HG03159 (cell line): Measurements from ENCODE around the gene TGM1.
"Not testable (repeated sequence)": the region's sequence is repeated elsewhere in the genome, so short reads cannot be mapped to it uniquely, and the experiment has no call there.

ENCODE experiments used
- ATAC-seq: cut with Tn5 transposase; IDR thresholded peaks from one replicate; pipeline ENCODE4 v1.9.1; 2021; ENCODE audit warnings: mild to moderate bottlenecking, moderate library complexity; ENCODE audit not compliant: unreplicated experiment

Gene TGM1

GRCh38 chr14:24255438-24255837 is 7.5 kb downstream of the TGM1 start:
- ATAC-seq = no peak

DNA sequence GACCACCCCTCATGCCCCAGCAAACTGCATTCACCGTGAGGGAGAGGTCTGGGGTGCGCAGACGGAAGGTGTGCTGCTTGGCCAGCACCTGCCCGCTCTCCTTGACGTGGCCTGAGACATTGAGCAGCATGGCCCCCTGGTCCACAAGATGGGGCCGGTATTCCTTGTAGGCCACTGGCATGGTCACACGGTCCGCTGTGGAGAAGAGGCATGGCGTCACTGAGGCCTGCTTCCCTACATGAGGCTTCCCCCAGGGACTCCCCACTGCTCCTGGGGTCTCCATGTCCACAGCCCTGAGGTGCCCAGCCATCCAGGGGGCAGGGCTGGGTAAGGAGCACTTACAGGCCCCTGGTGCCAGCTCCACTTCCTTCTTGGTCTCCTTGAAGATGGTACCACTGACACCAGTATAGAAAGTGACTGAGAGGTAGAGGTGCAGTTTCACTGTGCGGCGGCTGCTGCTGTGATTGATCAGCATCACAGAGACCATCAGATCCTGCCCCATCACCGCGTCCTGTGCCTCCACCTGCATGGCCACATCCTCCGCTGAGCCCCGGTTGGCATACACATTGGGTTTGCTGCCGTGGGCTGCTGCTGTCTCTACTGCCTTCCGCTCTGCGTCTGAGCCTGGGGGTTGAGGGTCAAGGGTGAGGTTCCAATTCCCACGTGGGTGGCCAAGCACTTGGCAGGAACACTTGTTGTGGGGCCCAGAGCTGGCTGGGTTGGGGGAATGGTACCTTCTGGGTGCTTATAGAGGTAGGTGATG is 8.2 kb downstream of the TGM1 start:
- ATAC-seq = no peak

DNA sequence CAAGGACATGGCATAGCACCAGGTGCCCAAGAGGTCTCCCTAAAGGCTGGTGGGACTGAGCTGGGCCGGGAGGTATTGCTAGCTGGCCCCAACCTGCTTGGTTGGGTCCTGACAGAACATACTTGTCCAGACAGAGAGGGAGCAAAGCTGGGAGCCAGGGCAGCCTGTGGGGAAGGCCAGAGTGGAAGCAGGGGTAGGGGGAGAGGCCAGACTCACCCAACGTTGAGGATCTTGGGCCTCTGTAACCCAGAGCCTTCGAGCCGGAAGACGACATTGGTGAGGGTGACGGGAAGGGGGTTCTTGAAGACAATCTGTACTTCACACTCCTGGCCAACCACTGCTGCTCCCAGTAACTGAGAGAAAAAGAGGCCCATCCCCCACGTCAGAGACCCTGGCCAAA is 9.0 kb downstream of the TGM1 start:
- ATAC-seq = no peak

DNA sequence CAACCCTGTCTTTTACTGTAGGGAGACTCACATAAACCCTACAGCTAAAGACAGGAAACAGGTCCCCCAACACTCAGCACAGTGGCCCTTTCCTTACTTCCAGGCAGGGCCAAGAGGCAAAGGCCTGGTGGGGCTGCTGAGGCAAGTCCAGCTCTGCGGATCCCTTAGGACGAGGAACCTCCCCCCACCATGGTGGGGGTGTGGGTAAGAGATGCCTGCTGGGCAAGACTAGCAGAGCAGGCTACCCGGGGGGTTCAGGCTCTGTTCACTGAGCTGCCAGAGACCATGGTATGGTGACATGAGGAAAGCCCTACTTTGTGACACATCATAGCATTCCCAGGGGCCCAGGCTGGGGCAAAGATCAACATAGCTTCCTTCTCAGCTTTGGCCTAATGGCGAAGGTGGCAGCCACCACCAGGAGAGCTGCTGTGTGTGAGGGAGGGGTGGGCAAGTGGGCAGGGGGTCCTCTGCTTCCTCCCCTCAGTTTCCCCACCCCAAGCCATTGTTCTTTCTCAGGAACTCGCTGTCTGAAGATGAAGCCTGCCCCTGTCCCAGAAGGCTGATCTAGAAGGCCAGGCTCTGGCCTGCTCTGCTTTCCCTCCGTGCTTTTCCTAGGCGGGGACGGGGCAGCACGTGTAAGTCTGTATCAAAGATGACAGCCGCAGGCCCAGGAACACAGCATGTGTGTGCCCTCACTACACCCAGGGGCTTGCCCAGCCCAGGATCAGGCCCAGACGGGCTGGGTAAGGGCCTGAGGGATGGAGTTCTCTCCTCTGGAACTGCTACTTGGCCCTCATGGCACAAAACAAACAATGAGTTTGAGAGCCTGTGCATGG is 10.5 kb downstream of the TGM1 start:
- no peak for ATAC-seq

DNA sequence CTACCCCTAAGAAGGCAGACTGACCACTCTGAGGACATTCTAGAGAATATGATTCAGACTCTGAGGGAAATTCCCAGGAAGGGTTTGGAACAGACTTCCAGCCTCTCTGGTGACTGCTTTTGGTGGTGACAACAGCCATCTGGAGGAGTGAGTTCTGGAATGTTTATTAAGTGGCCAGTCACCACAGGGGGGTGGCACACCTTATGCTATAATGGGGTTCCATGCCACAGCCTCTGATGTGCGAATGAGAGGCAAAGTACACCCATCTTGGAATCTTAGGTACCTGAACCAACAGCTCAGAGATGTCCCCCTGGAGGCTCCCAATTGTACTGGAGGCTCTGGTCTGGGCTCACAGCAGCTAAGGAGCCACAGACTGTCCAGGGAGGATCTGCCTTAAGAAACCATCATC is 11.1 kb downstream of the TGM1 start:
- ATAC-seq = no peak

GRCh38 chr14:24250354-24250753 is 12.6 kb downstream of the TGM1 start:
- no peak for ATAC-seq

- ATAC-seq = no peak
Measured at GRCh38 chr14:24249230-24250021, 13.6 kb downstream of the TGM1 start.

DNA sequence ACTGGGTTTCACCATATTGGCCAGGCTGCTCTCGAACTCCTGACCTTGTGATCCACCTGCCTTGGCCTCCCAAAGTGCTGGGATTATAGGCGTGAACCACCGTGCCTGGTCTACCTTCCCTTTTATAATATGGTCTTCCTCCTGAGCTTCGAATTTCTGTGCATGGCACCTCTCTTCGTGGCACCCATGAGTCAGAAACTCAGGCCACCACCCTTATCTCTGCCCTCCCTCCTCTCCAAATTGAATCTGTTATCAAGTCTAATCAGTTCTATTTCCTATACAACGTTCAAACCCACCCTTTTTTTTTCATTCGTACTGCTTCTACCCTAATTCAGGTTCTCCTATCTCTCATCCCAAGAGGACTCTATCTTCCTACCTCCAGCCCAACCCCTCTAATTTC is 15.6 kb downstream of the TGM1 start:
- ATAC-seq = no peak

- ATAC-seq = no peak
Measured at GRCh38 chr14:24246765-24247212, 16.2 kb downstream of the TGM1 start.

GRCh38 chr14:24245350-24245749 is 17.6 kb downstream of the TGM1 start:
- not testable (repeated sequence) for ATAC-seq

- ATAC-seq = no peak
Measured at GRCh38 chr14:24243336-24243836, 19.6 kb downstream of the TGM1 start.

- ATAC-seq = peak; percentile 73
Measured at GRCh38 chr14:24241829-24242443, 21.0 kb downstream of the TGM1 start.

- no peak for ATAC-seq
Measured at GRCh38 chr14:24240110-24240918, 22.7 kb downstream of the TGM1 start.

- no peak for ATAC-seq
Measured at GRCh38 chr14:24238527-24239037, 24.4 kb downstream of the TGM1 start.

DNA sequence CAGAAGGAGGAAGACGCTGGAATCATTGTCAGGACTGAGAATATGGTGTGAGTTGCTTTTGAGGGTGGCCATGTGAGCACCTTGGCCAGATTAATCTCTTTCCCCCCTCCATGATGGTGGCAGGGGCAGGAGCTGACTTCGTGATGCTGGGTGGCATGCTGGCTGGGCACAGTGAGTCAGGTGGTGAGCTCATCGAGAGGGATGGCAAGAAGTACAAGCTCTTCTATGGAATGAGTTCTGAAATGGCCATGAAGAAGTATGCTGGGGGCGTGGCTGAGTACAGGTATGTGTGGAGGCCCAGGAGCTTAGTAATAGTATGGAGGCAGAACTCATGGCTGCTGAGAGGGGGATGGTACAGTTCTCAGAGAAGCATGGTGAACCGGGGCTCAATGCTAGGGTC is 24.9 kb downstream of the TGM1 start:
- no peak for ATAC-seq

DNA sequence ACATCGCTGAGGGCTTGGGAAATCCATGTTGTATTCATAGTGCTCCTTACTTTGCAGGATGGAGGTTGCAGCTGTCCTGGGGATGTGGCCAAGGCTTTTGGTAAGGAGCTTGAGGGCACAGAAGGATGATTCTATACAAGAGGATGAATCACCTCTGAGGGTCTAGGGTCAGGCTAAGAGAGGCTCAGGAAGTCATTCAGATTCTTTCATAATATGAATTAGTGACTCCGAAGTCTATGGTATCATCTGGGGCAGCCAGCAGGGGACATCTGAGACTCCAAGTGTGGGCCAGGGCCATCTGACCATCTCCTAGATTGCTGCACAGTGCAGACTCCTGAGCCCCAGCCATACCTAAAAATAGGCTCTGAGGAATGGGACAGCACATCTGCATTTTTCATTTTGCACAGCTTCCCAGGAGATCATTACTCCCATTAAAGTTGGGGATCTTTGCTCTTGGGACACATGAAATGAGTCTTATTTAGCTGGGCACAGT is 25.5 kb downstream of the TGM1 start:
- ATAC-seq = no peak

- no peak for ATAC-seq
Measured at GRCh38 chr14:24236689-24237462, 26.1 kb downstream of the TGM1 start.

DNA sequence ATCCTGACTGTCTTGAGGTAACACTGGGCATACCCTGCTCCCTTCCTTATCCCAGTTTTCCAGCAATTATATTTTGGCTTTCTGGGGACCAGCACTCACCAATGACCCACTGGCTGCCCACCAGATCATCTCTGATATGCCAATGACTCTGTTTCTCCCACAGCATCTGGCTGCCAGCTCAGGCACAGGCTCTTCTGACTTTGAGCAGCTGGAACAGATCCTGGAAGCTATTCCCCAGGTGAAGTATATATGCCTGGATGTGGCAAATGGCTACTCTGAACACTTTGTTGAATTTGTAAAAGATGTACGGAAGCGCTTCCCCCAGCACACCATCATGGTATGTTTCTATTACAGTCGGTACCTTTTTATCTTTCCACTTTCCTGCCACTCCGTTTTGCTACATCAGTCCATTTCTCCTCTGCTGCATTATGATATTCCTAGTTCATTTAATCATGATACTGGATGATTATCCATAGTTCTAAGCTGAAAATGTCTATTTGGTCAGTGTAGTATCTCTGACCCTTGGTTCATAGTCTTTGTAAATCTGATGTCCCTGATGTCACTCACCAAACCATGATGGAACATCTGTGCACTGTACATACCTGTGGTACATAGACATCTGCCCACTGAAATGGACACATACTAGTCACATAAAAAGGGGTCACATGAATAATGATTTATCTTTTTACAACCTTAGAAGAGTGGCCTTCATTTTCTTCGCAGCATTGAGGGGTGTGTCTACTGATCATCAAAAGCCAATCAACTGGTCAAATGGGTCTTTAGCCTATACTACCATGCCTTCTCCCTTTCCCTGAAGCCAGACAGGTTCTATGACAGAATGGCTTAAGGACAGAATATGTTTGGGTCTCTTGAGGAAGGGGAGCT is 26.9 kb downstream of the TGM1 start:
- ATAC-seq = no peak
